Kidney glomerular epithelial cell (primary cell): Measurements from ENCODE around the gene MAST2.

Experiments used
- DNase-seq: peaks from one replicate; lab custom pipeline; 2025; lab: John Stamatoyannopoulos, UW

The MAST2 gene

DNA sequence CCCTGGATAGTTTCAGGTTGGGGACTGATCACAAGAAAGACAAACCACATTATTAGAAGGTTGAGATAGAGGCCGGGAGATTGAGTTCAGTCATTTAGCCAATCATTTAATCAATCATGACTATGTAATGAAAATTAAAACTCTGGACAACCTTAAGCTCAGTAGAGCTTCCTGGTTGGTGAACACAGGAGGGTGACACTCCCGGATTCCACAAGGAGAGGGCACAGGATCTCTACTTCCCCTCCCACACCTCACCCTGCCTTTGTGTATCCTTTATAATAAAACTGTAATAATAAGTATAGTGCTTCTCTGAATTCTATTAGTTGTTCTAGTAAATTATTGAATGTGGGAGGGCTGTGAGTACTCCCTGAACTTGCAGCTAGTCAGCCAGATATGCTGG lies 178.9 kb downstream of the MAST2 start:
- no peak for DNase-seq

DNA sequence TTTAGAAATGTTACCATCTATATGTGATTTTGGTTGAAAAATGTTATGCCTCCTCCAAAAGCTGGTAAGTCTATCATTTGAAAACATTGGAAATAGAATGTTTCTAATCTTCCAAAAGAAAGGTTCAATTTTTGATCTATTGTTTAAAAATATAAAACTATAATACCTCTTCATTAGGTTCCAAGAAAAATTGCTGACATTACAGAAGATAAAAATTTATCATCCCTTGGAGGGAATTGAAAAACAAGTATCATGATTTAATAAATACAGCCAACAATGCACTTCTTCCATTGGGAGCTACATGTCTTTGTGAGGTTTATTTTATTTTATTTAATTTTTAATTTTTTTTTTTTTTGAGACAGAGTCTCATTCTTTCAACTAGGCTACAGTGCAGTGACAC lies 180.6 kb downstream of the MAST2 start:
- DNase-seq = no peak

DNA sequence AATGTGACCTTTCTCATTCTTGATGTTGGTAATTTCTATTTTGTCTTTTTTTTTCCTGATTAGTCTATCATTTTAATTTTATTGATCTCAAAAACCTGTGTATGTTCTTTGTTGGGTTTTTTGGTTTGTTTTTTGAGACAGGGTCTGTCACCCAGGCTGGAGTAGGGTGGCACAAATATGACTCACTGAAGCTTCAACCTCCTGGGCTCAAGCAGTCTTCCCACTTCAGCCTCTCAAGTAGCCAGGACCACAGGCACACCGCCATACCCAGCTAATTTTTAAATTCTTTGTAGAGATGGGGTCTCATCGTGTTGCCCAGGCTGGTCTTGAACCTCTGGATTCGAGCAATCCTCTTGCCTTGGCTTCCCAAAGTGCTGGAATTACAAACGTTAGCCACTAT lies 183.8 kb downstream of the MAST2 start:
- no peak for DNase-seq

DNA sequence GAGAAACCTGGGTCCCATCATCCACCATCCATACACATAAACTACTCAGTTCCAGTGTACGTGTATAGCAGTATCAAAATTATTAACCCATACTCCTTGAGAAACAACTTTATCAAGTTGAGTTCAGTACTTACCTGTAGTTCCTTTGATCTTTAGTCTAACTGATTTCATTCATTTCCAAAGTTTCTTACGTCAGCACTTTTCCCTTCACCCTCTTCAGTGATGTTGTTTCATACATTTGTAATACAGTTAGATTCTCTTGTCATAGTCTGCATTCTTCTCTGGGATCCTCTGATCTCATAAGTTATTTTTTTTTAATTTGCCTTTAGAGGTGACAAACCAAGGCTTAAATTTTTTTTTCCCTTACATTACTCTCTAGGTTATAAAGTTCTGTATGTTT lies 185.8 kb downstream of the MAST2 start:
- DNase-seq = no peak

DNA sequence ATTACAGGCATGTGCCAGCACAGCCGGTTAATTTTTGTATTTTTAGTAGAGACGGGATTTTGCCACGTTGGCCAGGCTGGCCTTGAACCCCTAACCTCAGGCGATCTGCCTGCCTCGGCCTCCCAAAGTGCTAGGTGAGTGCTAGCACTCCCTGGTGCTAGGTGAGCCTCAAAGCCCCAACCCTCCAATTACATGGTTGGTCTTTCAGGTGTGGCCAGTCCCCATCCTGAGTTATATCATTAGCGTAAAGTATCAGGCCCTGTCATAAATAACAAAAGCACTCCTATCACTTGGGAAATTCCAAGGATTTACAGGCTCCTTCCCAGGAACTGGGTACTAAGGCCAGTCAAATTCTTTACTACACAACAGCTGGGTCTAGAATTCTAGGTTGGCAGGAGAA lies 191.0 kb downstream of the MAST2 start:
- DNase-seq = no peak

DNA sequence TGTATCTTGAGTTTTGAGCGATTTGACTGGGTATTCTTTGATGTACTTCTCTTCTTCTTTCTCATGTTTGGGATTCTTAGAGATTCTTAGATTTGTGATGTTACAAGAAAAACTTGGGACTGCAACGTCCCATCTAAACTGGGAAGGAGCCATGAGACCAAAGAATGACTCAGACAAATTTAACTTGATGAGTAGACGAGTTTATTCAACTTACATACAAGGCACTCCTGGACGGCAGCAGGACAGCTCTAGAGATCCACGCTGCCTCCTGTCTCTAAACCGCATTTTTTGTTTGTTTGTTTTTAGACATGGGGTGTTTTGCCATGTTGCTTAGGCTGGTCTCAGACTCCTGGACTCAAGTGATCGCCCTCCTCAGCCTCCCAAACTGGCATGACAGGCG lies 191.9 kb downstream of the MAST2 start:
- DNase-seq = no peak

DNA sequence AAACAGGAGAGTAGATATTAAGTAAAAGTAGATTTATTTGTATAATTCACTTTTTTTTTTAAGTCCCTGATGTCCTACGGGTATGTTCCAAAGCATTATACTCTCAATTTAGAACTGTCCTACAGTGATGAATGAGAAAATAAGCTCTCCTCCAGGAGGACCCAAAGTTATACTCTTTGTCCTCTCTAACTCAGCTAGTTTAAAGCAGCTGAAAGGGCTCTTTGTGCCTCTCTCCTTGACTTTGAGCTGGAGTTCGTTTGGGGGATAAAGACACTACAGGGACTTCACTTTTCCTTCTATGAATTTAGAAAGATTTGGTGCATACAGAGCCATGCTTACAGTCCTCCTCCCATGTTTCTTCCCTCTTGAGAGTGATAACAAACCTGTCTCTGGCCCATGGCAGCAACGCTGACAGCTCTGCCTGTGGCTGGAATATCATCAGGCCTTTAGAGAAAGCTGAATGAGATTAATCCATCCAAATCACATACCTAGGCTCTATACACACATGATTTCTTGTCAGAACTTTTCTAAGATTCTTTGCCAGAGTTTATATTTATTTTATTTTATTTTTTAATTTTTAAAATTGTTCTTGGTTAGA lies 194.7 kb downstream of the MAST2 start:
- no peak for DNase-seq

DNA sequence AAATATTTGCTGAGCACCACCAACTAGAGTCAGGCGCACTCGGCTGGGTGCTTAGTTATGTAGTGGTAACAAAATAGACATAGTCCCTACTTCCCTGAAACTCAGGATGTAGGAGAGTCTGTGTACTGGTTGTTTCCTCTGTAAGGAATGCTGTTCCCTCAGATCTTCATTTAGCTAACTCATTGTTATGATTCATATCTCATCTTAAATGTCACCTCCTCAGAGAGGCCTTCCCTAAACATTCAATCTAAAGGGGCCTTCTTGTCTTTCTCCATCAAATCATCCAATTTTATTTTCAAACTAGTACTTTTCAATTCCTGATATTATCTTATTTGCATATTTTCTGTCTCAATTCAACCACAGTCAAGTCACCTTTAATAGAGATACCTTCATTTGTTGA lies 196.1 kb downstream of the MAST2 start:
- no peak for DNase-seq

DNA sequence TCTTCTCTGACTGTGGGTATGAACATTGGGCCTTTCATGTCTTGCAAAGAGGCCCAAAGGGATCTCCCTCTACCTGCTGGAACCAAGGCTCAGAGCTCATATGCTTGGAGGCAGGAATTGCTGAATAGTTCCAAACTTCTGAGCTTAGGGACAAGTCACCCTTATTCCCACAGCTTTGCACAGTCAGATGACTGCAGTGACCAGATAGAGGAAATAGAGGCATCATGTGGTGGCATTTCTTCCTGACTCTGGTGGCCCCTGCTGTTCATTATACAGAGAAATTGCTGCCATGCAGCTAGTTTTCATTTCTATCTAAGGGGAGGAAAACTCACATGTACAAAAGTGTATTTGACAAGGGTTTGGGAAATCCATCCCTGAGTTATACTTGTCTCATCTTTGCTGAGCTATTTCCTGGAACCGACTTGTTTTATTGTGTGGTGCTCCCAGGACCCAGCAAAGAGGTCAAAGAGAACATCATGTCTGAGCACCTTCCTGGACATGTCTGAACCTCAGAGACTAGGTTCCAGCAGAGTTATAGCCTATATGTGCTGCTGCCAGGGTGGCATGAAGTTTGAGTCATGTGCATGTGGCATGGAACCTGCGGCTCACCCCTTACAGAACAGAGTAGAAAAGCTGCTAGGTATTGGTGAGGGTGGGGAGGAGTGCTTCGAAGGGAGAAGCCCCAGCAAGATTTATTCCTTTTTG lies 197.8 kb downstream of the MAST2 start:
- no peak for DNase-seq

DNA sequence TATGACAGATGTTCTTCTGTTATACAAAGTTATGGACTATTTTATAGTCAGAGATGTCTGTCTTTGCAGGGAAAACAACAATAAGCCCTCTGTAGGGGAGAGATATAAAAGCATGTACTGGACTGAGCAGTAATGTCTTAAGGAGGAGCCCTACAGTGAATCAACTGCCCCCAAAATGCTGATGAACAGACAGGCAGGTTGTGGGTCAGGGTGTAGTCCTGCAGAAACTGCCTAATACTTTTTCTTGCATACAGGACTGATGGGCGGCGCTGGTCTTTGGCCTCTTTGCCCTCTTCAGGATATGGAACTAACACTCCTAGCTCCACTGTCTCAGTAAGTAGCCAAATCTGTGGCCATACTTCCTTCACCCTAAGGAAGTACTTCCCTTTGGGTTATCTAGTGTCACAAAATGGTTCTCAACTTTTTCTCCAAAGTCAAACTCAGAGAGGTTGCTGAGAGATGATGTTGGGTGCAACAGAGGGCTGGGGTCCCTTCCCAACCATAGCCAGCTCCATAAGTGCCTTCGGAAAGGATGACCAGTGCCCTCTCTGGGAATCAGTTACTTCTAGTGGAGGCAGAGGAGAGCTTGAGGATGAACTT lies 199.2 kb downstream of the MAST2 start:
- DNase-seq = no peak

DNA sequence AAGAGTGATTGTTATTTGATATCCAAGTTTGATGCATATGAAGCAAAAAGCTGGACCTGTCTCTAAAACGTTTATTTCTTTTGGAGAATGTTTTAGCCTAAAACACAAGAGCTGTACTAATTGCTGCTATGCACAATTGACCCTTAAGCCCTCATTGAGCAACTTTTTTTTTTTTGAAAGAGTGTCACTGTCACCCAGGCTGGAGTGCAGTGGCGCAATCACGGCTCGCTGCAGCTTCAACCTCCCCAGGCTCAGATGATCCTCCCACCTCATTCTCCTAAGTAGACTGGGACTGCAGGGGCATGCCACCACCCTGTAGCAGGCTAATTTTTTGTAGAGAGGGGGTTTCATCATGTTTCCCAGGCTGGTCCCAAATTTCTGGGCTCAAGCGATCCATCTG lies 199.9 kb downstream of the MAST2 start:
- no peak for DNase-seq

DNA sequence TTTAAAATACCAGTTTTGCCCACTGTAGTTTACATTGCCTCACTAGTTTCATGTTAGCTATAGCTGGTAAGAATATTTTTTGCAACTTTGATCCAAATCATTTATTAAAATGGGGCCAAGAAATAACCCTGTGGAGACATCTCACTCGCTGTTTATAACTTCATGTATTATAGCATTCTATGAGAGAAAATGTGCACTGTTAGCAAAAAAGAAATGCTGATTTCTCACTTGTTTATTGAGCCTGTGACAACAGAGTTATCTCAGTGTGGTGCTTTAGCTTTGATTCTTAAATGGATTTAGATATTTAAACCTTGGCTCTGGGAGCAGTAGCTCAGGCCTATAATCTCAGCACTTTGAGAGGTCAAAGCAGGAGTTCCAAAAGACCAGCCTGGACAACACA lies 201.1 kb downstream of the MAST2 start:
- no peak for DNase-seq

DNA sequence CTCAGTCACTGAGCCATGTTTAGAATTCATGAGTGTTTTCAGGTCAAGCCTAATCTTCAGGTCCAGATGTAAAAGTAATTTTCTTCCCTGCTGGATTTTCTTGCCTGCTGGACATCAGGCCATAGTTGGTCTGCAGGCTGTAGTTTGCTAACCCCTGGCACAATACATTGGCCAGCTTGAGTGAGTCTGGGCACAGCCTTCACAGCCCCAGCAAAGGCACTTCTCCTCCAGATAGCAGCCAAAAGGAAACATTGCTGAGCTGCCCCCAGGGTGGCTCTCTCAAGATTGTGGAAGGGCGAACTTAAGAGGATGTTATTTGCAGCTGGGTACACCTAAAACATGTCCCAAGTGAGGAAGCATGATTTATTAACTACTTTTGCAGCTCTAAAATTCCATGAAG lies 202.2 kb downstream of the MAST2 start:
- no peak for DNase-seq

DNA sequence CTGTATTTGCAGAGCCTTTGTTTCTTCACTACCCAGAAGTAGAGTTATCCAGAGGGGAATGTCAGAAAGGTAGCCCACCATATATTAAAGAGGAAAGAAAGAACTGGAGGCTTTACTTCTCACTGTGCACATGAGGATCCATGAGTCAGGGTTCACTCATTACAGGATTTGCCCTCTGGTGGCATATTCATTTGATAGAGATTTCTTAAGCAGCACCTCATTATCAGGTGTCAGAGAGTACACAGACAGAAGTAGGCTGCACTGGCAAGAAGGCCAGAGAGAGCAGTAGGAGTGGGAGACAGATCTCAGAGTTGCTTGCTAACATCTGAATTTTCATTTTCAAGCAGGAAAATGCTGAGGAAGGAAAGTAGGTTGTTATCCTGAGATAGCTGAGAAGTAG lies 205.2 kb downstream of the MAST2 start:
- no peak for DNase-seq

DNA sequence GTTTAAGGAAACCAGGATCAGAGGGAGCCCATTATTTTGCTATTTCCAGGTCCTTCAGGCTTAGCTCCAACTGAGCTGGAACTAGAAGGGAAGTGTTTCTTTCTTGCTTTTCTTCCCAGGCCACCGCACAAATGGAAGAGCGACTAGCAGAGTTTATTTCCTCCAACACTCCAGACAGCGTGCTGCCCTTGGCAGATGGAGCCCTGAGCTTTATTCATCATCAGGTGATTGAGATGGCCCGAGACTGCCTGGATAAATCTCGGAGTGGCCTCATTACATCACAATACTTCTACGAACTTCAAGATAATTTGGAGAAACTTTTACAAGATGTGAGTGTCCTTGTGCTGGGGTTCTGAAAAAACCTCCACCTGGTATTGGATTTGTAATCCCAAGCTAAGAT lies 207.2 kb downstream of the MAST2 start:
- no peak for DNase-seq

DNA sequence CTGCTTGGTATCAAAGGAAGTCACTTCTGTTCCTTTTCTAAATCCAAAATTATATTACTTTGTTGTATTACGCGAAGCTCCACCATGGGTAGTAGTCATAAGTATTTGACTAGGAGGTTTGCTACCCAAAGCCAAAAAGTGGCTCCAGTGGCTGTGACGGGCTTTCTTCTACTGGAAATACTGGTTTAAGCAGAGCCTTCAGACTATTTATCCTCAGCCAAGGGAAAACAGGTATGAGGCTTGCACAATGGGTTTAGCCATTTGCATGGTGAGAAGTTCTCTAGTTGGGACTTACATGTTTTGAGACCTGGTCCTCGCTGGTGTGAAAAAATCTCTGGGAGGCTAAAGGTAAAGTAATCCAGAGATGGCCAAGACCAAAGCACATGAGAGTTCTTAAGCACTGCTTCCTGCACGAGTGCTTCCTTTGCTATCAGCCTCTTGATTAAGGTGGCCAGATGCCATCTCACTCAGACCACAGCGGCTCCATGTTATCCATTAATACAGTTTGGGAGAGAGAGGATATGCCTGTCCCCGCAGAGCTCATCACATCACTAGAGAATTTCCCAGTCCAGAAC lies 207.8 kb downstream of the MAST2 start:
- DNase-seq = no peak

DNA sequence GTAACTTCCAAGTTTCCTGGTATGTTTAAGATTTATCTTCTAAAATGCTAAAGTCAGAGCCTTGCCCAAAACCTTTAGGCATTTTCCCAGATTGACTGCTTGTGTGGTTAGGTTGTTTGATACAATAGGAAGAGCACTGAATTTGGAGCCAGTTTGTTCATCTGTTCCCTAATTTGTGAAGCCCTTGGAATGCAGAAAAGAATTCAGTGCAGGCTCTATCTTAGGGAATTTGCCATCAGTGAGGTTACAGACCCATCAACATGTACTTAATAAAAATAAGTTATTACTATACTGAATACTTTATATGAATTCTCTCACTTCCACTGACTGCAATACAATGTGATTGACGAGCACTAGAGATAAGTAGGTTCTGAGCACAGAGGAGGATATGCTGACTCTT lies 208.8 kb downstream of the MAST2 start:
- DNase-seq = no peak

DNA sequence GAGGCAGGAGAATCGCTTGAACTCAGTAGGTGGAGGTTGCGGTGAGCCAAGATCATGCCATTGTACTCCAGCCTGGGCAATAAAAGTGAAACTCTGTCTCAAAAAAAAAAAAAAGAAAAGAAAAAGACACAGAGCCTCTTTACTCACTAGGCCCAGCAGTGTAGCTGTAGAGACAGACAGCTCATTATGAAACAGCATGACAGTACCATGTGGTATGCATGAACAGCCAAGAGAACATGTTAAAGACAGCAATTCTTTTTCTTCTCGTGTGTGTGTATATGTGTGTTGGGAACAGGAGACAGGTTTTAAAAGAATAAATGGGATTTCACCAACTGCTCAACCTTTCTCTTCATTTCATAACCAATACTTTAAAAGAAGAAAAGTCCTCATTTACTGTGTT lies 210.2 kb downstream of the MAST2 start:
- DNase-seq = no peak

DNA sequence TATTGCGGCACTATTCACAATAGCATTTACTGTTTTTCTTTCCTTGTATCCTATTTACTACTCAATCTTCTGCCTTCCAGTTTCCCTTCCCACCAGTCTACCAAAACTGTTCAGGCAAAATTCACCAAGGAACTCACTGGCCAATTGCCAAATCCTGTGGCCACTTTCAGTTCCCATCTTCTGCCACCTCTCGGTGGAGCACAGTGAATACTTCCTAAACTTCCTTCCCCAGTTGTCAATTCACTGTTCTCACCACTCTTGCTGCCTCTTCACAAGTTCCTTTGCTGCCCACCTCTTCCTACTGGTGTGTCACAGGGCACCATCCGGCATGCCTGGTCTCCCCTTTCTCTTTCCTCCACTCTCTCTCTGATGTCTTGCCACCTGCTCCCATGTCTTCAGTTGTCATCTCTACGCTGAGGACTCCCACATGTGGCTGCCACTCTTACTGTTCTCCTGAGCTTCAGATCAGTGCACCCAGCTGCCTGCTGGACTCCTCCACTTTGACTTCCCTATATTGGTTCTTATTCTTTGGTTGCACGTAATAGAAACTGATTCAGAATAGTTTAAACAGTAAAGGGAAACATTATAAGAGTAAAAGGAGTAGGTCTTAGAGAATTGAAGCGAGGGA lies 214.6 kb downstream of the MAST2 start:
- DNase-seq = no peak

DNA sequence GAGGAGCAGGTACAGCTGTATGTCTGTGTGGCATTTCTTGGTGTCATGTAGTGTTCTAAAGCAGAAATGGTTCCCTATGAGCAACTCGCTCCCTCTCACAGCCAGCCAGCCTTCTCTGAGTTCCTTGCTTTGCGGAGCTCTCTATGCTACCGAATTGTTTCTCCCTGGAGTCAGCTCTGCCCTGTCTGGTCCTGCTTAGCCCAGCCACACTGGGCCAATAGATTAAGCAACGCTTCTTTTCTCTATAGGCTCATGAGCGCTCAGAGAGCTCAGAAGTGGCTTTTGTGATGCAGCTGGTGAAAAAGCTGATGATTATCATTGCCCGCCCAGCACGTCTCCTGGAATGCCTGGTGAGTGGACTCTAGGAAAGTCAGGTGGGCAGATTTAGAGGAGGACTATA lies 215.9 kb downstream of the MAST2 start:
- DNase-seq = no peak

DNA sequence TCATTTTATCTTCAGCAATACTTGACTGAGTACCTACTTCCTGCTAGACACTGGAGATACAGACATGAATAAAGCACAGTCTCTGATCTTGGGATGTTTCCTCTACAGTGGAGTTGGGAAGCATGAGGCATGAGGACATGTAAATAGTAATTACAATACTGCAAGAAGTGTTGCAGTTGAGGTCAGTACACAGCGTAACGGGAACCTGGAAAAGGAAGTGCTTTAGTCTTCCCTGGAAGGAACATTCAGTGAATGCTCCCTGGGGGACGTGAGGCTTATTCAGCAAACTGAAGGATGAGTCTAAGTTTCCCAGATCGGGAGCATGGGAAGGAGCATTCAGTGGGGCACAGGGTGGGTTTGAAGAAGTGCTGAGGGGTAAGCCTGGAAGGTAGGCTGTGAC lies 216.6 kb downstream of the MAST2 start:
- no peak for DNase-seq

DNA sequence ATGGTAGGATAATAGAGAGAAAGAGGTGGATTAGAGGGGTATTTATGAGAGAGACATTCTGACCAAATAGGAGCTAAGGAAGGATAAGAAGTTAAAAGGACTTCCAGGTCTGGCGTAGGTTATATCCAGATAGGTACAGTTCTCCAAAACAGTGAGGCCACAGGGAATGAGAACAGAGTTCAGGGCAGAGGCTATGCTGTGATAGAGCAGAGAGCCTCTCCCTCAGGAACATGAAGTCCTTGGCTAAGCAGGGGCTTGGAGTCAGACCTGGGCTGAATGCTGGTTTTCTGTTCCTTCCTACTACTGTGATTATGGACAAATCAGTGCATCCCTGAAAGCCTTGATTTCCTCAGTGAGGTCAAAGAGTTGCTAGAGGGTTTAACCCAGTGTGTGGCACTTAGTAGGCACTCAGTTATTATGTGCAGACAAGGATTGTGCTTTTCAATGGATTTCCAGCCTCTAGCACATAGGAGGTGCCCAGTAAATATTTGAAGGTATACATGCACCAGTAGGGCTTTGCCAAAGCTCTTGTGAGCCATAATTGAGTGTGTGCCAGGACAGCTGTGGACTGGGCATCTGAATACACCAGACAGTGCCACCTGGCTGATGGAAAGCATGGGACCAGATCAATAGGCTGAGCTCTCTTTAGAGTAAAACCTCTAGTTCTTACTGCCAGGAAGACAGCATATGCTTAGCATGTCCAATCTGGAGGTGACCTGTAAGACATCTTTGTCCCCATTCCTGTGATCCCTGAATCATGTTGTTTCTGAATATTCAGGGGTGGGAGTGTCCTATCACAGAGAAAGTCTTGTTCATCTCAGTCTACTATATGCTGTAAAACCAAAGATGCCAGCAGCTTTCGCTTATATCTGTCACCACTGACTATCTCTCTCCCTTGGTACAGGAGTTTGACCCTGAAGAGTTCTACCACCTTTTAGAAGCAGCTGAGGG lies 217.9 kb downstream of the MAST2 start:
- DNase-seq = no peak
